ENCODE measurements around the gene LOC101059915.

LOC101059915 gene

DNA sequence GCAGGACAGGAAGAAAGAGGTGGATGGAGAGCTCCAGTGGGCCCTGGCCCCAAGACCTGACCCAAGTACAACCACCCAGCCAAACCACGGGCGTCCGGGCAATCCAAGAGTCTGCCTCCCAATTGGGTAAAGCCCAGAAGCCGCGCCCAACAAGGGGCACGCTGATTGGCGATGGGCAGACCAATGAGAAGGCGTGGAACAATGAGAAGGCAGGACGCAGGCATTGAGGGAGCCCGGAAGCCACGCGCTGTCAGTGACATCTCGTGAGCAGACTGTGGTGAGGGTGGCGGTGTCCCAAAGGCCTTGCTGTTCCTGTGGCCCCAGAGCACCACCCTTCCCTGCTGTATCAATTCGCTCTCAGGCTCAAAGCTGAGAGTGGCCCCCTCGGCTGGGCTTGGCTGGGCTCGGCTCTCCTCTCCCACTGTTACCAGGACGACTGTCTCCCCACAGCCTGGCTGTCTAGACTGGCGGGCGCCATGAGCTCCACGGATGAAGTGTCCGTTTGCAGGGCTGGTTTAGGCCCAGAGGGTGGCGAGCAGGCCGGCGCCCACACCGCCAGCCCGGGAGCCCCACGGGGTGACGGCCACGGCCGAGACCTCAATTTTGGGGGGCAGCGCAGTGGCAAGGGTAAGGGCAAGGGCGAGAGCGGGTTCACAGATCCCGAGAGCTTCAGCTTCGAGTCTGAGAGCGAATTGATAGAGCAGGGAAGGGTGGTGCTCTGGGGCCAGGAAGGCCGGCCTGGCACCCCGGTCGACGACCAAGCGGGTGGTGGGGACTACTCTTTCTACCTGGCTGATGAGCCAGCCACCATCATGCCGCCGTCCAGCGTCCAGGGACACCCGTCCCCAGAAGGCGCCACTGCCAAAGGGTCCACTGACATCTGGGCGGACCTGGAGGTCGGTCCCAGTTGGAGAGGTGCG lies at the start of gene LOC101059915:
Gene LOC101059915 (plus strand): TSS at position 219 of the 920 bp plus-strand sequence.
- TF ChIP-seq, protein P1, sequence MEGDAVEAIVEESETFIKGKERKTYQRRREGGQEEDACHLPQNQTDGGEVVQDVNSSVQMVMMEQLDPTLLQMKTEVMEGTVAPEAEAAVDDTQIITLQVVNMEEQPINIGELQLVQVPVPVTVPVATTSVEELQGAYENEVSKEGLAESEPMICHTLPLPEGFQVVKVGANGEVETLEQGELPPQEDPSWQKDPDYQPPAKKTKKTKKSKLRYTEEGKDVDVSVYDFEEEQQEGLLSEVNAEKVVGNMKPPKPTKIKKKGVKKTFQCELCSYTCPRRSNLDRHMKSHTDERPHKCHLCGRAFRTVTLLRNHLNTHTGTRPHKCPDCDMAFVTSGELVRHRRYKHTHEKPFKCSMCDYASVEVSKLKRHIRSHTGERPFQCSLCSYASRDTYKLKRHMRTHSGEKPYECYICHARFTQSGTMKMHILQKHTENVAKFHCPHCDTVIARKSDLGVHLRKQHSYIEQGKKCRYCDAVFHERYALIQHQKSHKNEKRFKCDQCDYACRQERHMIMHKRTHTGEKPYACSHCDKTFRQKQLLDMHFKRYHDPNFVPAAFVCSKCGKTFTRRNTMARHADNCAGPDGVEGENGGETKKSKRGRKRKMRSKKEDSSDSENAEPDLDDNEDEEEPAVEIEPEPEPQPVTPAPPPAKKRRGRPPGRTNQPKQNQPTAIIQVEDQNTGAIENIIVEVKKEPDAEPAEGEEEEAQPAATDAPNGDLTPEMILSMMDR (IDR thresholded peaks at IDR 0.05; ENCODE audit: unreplicated experiment), result no peak
- no peaks in the 10 kb centered on the region for H3K4me1 Mint-ChIP-seq

DNA sequence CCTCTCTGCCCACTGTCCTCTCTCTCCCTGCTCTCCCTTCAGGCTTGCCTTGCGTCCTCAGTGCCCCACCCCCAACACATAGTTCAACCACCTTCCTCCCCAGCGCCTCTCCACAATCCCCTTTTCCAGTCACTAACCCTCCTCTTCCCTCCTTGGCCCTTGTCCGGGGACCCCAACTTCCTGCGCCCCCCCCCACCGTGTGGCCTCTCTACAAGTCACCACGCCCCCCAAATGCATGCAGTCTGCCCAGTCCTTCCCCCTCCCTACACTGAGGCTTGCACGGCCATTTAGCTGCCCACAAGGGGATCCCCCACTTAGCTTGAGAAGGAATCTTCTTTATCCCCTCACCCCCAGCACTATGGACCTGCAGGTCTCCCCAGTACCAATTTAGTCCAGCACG lies 49.6 kb upstream of the LOC101059915 start:
- DNase-seq (ENCODE audit: low spot score in 2 of 2, unreplicated experiment in 2 of 2), result no peak
- no peak overlapping the region for H3K4me3 Mint-ChIP-seq
- no peaks in the 10 kb centered on the region for H3K27me3 Mint-ChIP-seq (ENCODE audit: low read depth)
- no peak overlapping the region for H3K27ac Mint-ChIP-seq
- peaks cover 5% of the 10 kb centered on the region for H3K36me3 Mint-ChIP-seq
- TF ChIP-seq, protein P1 (IDR thresholded peaks at IDR 0.05; ENCODE audit: unreplicated experiment), result no peak
- peaks cover 9% of the 10 kb centered on the region for H3K9me3 Mint-ChIP-seq
- H3K4me1 Mint-ChIP-seq, result peaks cover 2% of the 10 kb centered on the region

More for the DNA sequence above, at the start of gene LOC101059915:
- Mint-ChIP-seq H3K27me3 (ENCODE audit: low read depth) (no peaks in the 10 kb centered on the region), H3K9me3 (peaks cover 4% of the 10 kb centered on the region), H3K4me3 (no peak within 1 kb of the TSS), H3K27ac (no peak within 1 kb of the TSS), H3K36me3 (no peaks in the 10 kb centered on the region)
- no peak for DNase-seq (ENCODE audit: low spot score in 2 of 2, unreplicated experiment in 2 of 2)

DNA sequence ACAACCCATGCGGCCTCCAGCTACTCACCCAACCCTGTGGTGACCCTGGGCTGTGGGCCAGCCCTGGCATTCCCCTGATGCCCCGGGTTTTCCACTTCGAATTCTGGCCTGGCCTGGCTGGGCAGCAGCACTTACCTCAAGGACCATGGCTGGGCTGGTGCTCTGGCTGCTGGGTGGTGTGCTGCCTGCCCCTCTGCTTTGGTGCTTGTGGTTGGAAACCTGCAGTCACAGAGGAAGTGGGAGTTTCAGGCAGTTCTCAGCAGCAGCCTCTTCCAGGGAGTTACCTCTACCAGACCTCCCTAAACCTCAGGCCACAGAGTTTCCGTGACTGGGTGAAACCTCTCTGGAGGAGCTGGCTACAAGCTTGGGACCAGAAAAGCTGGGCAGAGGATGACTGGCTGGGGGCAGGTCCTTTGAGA lies 49.0 kb upstream of the LOC101059915 start, which contains the start of gene CXCR3:
Gene CXCR3 (minus strand): TSS at position 209 of the 419 bp plus-strand sequence. CDS start 62 bp downstream, at position 147.
- H3K4me3 Mint-ChIP-seq, result no peak within 1 kb of the TSS
- TF ChIP-seq, protein P1 (IDR thresholded peaks at IDR 0.05; ENCODE audit: unreplicated experiment), result no peak
- peaks cover 9% of the 10 kb centered on the region for H3K9me3 Mint-ChIP-seq
- DNase-seq (ENCODE audit: low spot score in 2 of 2, unreplicated experiment in 2 of 2), result no peak
- H3K4me1 Mint-ChIP-seq, result peaks cover 4% of the 10 kb centered on the region
- H3K36me3 Mint-ChIP-seq, result peaks cover 1% of the 10 kb centered on the region
- no peaks in the 10 kb centered on the region for H3K27me3 Mint-ChIP-seq (ENCODE audit: low read depth)
- no peak within 1 kb of the TSS for H3K27ac Mint-ChIP-seq

DNA sequence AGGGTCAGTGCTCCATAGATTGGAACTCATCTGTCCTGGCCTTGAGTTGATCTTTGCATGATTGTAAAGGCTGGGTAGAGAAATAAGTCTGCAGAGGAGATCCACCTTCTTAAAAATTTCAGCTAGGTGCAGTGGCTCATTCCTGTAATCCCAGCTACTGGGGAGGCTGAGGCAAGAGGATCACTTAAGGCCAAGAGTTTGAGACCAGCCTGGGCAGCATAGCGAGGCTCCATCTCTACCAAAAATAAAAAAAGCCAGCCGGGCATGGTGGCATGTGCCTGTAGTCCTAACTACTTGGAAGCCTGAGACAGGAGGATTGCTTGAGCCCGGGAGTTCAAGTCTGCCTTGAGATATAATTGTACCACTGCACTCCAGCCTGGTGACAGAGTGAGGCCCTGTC lies 48.6 kb upstream of the LOC101059915 start:
- TF ChIP-seq, protein P1 (IDR thresholded peaks at IDR 0.05; ENCODE audit: unreplicated experiment), result no peak
- peaks cover 9% of the 10 kb centered on the region for H3K9me3 Mint-ChIP-seq
- no peak overlapping the region for H3K27ac Mint-ChIP-seq
- no peak for DNase-seq (ENCODE audit: low spot score in 2 of 2, unreplicated experiment in 2 of 2)
- H3K4me1 Mint-ChIP-seq, result peaks cover 4% of the 10 kb centered on the region
- no peaks in the 10 kb centered on the region for H3K36me3 Mint-ChIP-seq
- no peak overlapping the region for H3K4me3 Mint-ChIP-seq
- no peaks in the 10 kb centered on the region for H3K27me3 Mint-ChIP-seq (ENCODE audit: low read depth)

DNA sequence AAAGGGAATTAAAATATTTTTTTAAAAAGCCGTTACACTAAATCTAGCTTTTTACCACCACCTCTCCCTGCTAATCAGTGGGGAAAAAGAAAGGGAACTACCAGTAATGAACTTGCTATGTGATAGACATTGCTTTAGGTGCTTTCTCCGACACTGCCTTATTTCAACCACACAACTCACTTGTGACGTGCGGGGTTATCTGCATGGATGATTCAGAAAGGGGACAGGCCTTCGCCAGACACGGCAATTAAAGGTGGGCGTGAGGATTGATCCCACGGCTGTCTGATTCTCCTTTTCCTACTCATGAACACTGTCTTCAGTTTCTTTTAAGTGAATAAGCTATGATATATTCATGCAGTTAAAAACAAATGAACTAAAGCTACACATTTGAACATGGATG lies 48.2 kb upstream of the LOC101059915 start:
- no peaks in the 10 kb centered on the region for H3K36me3 Mint-ChIP-seq
- TF ChIP-seq, protein P1 (IDR thresholded peaks at IDR 0.05; ENCODE audit: unreplicated experiment), result no peak
- H3K27me3 Mint-ChIP-seq (ENCODE audit: low read depth), result no peaks in the 10 kb centered on the region
- H3K27ac Mint-ChIP-seq, result no peak overlapping the region
- peaks cover 4% of the 10 kb centered on the region for H3K4me1 Mint-ChIP-seq
- H3K9me3 Mint-ChIP-seq, result peaks cover 9% of the 10 kb centered on the region
- no peak overlapping the region for H3K4me3 Mint-ChIP-seq
- DNase-seq (ENCODE audit: low spot score in 2 of 2, unreplicated experiment in 2 of 2), result no peak
